ENCODE measurements around the gene CCNK.

The CCNK gene

GRCh38 chr14:99467336-99468078 is 13.7 kb upstream of the CCNK start:
- no peak overlapping the region for H2BK5ac ChIP-seq (ENCODE audit: low read length)
- H2BK15ac ChIP-seq (replicated peaks; ENCODE audit: low read depth) = no peak overlapping the region
- no peak overlapping the region for H3K9ac ChIP-seq (ENCODE audit: low read length)
- H3K4me2 ChIP-seq (ENCODE audit: low read length) = no peak overlapping the region
- H3K79me1 ChIP-seq (ENCODE audit: low read length) = peaks cover 26% of the 10 kb centered on the region
- H3K4me3 ChIP-seq (ENCODE audit: low read length) = no peak overlapping the region
- no peaks in the 10 kb centered on the region for H3K27me3 ChIP-seq (ENCODE audit: insufficient read depth, low read length, poor library complexity)
- H2BK120ac ChIP-seq (ENCODE audit: low read depth, low read length) = no peak overlapping the region
- no peak overlapping the region for H3K23ac ChIP-seq (ENCODE audit: low read length)
- H3K27ac ChIP-seq (ENCODE audit: low read depth, low read length) = no peak overlapping the region
- H3K79me2 ChIP-seq (ENCODE audit: control insufficient read depth, insufficient read depth, low read length) = peaks cover 38% of the 10 kb centered on the region
- H3K4ac ChIP-seq (ENCODE audit: low read depth, low read length) = no peak overlapping the region
- H3K36me3 ChIP-seq (ENCODE audit: control insufficient read depth, insufficient read depth, low read length) = no peaks in the 10 kb centered on the region
- no peak overlapping the region for H2AK5ac ChIP-seq (ENCODE audit: low read length)
- H4K8ac ChIP-seq (ENCODE audit: low read depth, low read length) = no peak overlapping the region
- H3K56ac ChIP-seq (ENCODE audit: low read length) = no peak overlapping the region
- no peak overlapping the region for H3K18ac ChIP-seq (ENCODE audit: low read length)
- no peak for DNase-seq
- no CpG with 5 or more reads among the region's 9 CpGs for WGBS (ENCODE audit: extremely low coverage, insufficient coverage, low lambda C conversion rate)
- no peak overlapping the region for H4K5ac ChIP-seq (ENCODE audit: low read length)
- H3K4me1 ChIP-seq (ENCODE audit: control insufficient read depth, low read depth, low read length) = no peaks in the 10 kb centered on the region

GRCh38 chr14:99468081-99468480 is 13.1 kb upstream of the CCNK start:
- Histone ChIP-seq H3K23ac (ENCODE audit: low read length) (no peak overlapping the region), H3K4me2 (ENCODE audit: low read length) (no peak overlapping the region), H3K27me3 (ENCODE audit: insufficient read depth, low read length, poor library complexity) (no peaks in the 10 kb centered on the region), H3K9ac (ENCODE audit: low read length) (no peak overlapping the region), H3K36me3 (ENCODE audit: control insufficient read depth, insufficient read depth, low read length) (no peaks in the 10 kb centered on the region), H3K79me1 (ENCODE audit: low read length) (peaks cover 26% of the 10 kb centered on the region), H4K8ac (ENCODE audit: low read depth, low read length) (no peak overlapping the region), H2BK15ac (replicated peaks; ENCODE audit: low read depth) (no peak overlapping the region), H3K79me2 (ENCODE audit: control insufficient read depth, insufficient read depth, low read length) (peaks cover 41% of the 10 kb centered on the region), H4K5ac (ENCODE audit: low read length) (no peak overlapping the region), H2AK5ac (ENCODE audit: low read length) (no peak overlapping the region), H3K56ac (ENCODE audit: low read length) (no peak overlapping the region), H3K4ac (ENCODE audit: low read depth, low read length) (no peak overlapping the region), H2BK5ac (ENCODE audit: low read length) (no peak overlapping the region), H3K18ac (ENCODE audit: low read length) (no peak overlapping the region), H3K27ac (ENCODE audit: low read depth, low read length) (no peak overlapping the region), H3K4me3 (ENCODE audit: low read length) (no peak overlapping the region), H2BK120ac (ENCODE audit: low read depth, low read length) (no peak overlapping the region), H3K4me1 (ENCODE audit: control insufficient read depth, low read depth, low read length) (no peaks in the 10 kb centered on the region)
- WGBS (ENCODE audit: extremely low coverage, insufficient coverage, low lambda C conversion rate) = no CpG with 5 or more reads among the region's 4 CpGs
- no peak for DNase-seq

DNA sequence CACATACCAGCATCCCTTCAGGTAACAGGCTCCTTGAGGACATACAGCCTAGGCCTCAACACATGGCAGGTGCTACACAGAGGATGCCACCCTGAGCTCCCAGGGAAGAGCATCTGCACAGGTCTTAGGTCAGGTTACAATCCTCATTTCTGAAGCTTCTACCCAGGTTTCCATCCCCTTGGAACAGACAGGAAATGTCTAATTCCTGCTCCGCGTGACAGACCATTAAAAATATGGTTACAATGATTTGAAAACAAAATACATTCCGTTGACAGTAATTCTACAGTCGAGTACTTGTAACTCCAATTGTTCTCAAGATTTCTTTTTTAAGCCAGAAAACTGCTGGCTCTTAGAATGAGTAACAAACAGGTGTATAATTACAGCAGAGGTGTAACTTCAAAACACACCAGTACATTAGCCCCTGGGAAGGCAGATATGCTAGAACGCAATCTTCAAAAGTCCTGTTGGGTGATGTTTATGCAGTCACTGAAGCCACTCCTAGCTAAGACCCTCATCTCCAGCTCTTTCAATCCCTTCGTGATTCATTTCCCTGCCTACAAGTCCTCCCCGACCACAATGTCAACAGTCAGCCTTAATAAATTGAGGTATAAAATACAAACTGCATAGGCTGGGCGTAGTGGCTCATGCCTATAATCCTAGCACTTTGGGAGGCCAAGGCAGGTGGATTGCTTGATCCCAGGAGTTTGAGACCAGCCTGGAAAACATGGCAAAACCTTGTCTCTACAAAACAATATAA is 12.2 kb upstream of the CCNK start:
- no peak overlapping the region for H3K4me3 ChIP-seq (ENCODE audit: low read length)
- no peak overlapping the region for H2BK15ac ChIP-seq (replicated peaks; ENCODE audit: low read depth)
- no peak overlapping the region for H3K27ac ChIP-seq (ENCODE audit: low read depth, low read length)
- no peak overlapping the region for H3K23ac ChIP-seq (ENCODE audit: low read length)
- peaks cover 29% of the 10 kb centered on the region for H3K79me1 ChIP-seq (ENCODE audit: low read length)
- H4K5ac ChIP-seq (ENCODE audit: low read length) = no peak overlapping the region
- no peak overlapping the region for H3K4ac ChIP-seq (ENCODE audit: low read depth, low read length)
- DNase-seq = no peak
- H3K4me1 ChIP-seq (ENCODE audit: control insufficient read depth, low read depth, low read length) = no peaks in the 10 kb centered on the region
- no peak overlapping the region for H3K9ac ChIP-seq (ENCODE audit: low read length)
- H2AK5ac ChIP-seq (ENCODE audit: low read length) = no peak overlapping the region
- H3K4me2 ChIP-seq (ENCODE audit: low read length) = no peak overlapping the region
- no peak overlapping the region for H2BK5ac ChIP-seq (ENCODE audit: low read length)
- no peak overlapping the region for H4K8ac ChIP-seq (ENCODE audit: low read depth, low read length)
- H3K36me3 ChIP-seq (ENCODE audit: control insufficient read depth, insufficient read depth, low read length) = no peaks in the 10 kb centered on the region
- H3K18ac ChIP-seq (ENCODE audit: low read length) = no peak overlapping the region
- no peak overlapping the region for H3K56ac ChIP-seq (ENCODE audit: low read length)
- no peak overlapping the region for H2BK120ac ChIP-seq (ENCODE audit: low read depth, low read length)
- WGBS (ENCODE audit: extremely low coverage, insufficient coverage, low lambda C conversion rate) = no CpG with 5 or more reads among the region's 8 CpGs
- no peaks in the 10 kb centered on the region for H3K27me3 ChIP-seq (ENCODE audit: insufficient read depth, low read length, poor library complexity)
- peaks cover 49% of the 10 kb centered on the region for H3K79me2 ChIP-seq (ENCODE audit: control insufficient read depth, insufficient read depth, low read length)

DNA sequence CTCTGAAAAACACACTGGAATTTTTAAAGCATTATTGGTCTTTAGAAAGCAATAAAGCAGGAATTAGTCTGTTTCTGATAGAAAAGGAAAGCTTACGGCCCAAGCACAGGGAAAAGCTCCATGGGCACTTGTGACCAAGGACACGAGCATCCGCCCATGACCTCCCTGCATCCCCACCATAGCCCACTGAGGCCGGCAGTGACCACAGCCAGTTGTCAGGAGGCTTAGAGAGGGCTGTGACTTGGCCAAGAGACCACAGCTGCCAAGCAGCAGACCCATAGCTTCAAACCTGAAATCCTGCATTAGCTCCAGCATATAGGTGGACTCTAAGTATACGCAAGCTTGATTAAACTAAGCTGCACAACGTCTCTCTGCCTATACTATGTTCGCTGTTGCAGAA is 9.5 kb upstream of the CCNK start:
- H3K18ac ChIP-seq (ENCODE audit: low read length) = no peak overlapping the region
- no peaks in the 10 kb centered on the region for H3K27me3 ChIP-seq (ENCODE audit: insufficient read depth, low read length, poor library complexity)
- no peak overlapping the region for H3K27ac ChIP-seq (ENCODE audit: low read depth, low read length)
- peaks cover 30% of the 10 kb centered on the region for H3K79me1 ChIP-seq (ENCODE audit: low read length)
- WGBS (ENCODE audit: extremely low coverage, insufficient coverage, low lambda C conversion rate) = no CpG with 5 or more reads among the region's 7 CpGs
- H3K4me2 ChIP-seq (ENCODE audit: low read length) = no peak overlapping the region
- H2BK15ac ChIP-seq (replicated peaks; ENCODE audit: low read depth) = no peak overlapping the region
- H3K56ac ChIP-seq (ENCODE audit: low read length) = no peak overlapping the region
- H3K4ac ChIP-seq (ENCODE audit: low read depth, low read length) = no peak overlapping the region
- no peak overlapping the region for H2BK120ac ChIP-seq (ENCODE audit: low read depth, low read length)
- peaks cover 64% of the 10 kb centered on the region for H3K79me2 ChIP-seq (ENCODE audit: control insufficient read depth, insufficient read depth, low read length)
- H3K36me3 ChIP-seq (ENCODE audit: control insufficient read depth, insufficient read depth, low read length) = no peaks in the 10 kb centered on the region
- H4K8ac ChIP-seq (ENCODE audit: low read depth, low read length) = no peak overlapping the region
- no peak overlapping the region for H2BK5ac ChIP-seq (ENCODE audit: low read length)
- H3K4me1 ChIP-seq (ENCODE audit: control insufficient read depth, low read depth, low read length) = peaks cover 4% of the 10 kb centered on the region
- DNase-seq = no peak
- no peak overlapping the region for H3K9ac ChIP-seq (ENCODE audit: low read length)
- H3K4me3 ChIP-seq (ENCODE audit: low read length) = no peak overlapping the region
- no peak overlapping the region for H3K23ac ChIP-seq (ENCODE audit: low read length)
- H2AK5ac ChIP-seq (ENCODE audit: low read length) = no peak overlapping the region
- H4K5ac ChIP-seq (ENCODE audit: low read length) = no peak overlapping the region

- Histone ChIP-seq H3K79me1 (ENCODE audit: low read length) (peaks cover 26% of the 10 kb centered on the region), H2BK15ac (replicated peaks; ENCODE audit: low read depth) (no peak overlapping the region), H3K56ac (ENCODE audit: low read length) (no peak overlapping the region), H4K8ac (ENCODE audit: low read depth, low read length) (no peak overlapping the region), H2BK5ac (ENCODE audit: low read length) (no peak overlapping the region), H3K36me3 (ENCODE audit: control insufficient read depth, insufficient read depth, low read length) (no peaks in the 10 kb centered on the region), H3K23ac (ENCODE audit: low read length) (no peak overlapping the region), H3K79me2 (ENCODE audit: control insufficient read depth, insufficient read depth, low read length) (peaks cover 67% of the 10 kb centered on the region), H4K5ac (ENCODE audit: low read length) (no peak overlapping the region), H3K9ac (ENCODE audit: low read length) (no peak overlapping the region), H3K27me3 (ENCODE audit: insufficient read depth, low read length, poor library complexity) (no peaks in the 10 kb centered on the region), H2AK5ac (ENCODE audit: low read length) (no peak overlapping the region), H3K4me2 (ENCODE audit: low read length) (no peak overlapping the region), H3K4ac (ENCODE audit: low read depth, low read length) (no peak overlapping the region), H3K4me3 (ENCODE audit: low read length) (no peak overlapping the region), H3K18ac (ENCODE audit: low read length) (no peak overlapping the region), H3K4me1 (ENCODE audit: control insufficient read depth, low read depth, low read length) (peaks cover 4% of the 10 kb centered on the region), H3K27ac (ENCODE audit: low read depth, low read length) (no peak overlapping the region), H2BK120ac (ENCODE audit: low read depth, low read length) (no peak overlapping the region)
- DNase-seq = no peak
- WGBS (ENCODE audit: extremely low coverage, insufficient coverage, low lambda C conversion rate) = no CpG with 5 or more reads among the region's 4 CpGs
These were observed 8.3 kb upstream of the CCNK start for GRCh38 chr14:99472937-99473336.

Data from mesendoderm (in vitro differentiated cells).